ENCODE measurements around the gene CYP2C8.
"Not testable (repeated sequence)": the region's sequence is repeated elsewhere in the genome, so short reads cannot be mapped to it uniquely, and the experiment has no call there.

DNA sequence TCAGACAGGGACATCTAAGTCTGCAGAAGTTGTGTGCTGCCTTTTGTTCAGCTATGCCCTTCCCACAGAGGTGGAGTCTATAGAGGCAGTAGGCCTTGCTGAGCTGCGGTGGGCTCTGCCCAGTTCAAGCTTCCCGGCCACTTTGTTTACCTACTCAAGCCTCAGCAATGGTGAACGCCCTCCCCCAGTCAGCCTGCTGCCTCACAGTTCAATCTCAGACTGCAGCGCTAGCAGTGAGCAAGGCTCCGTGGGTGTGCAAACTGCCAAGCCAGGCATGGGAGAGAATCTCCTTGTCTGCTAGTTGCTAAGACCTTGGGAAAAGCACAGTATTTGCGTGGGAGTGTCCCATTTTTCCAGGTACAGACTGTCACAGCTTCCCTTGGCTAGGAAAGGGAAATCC is 41.5 kb upstream of the CYP2C8 start:
- TF ChIP-seq, protein P1, sequence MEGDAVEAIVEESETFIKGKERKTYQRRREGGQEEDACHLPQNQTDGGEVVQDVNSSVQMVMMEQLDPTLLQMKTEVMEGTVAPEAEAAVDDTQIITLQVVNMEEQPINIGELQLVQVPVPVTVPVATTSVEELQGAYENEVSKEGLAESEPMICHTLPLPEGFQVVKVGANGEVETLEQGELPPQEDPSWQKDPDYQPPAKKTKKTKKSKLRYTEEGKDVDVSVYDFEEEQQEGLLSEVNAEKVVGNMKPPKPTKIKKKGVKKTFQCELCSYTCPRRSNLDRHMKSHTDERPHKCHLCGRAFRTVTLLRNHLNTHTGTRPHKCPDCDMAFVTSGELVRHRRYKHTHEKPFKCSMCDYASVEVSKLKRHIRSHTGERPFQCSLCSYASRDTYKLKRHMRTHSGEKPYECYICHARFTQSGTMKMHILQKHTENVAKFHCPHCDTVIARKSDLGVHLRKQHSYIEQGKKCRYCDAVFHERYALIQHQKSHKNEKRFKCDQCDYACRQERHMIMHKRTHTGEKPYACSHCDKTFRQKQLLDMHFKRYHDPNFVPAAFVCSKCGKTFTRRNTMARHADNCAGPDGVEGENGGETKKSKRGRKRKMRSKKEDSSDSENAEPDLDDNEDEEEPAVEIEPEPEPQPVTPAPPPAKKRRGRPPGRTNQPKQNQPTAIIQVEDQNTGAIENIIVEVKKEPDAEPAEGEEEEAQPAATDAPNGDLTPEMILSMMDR (IDR thresholded peaks at IDR 0.05), result not testable (repeated sequence)
- TF ChIP-seq POLR2A, POLR2AphosphoS5 (IDR thresholded peaks at IDR 0.05): not testable (repeated sequence)
